GM21619 (cell line): Measurements from ENCODE around the gene CLEC2A.
"Not testable (repeated sequence)": the region's sequence is repeated elsewhere in the genome, so short reads cannot be mapped to it uniquely, and the experiment has no call there.

Experiments used
- ATAC-seq: cut with Tn5 transposase; IDR thresholded peaks from one replicate; pipeline ENCODE4 v1.9.1; 2021; ENCODE audit not compliant: unreplicated experiment

The CLEC2A gene

GRCh38 chr12:9932270-9932669 is at the start of gene CLEC2A:
TSS of gene CLEC2A (minus strand) at chr12:9932370. CDS start at chr12:9932329, 41 bp downstream.
- no peak for ATAC-seq

- no peak for ATAC-seq
Measured at GRCh38 chr12:9980126-9980525, 48.0 kb upstream of the CLEC2A start.

- ATAC-seq, result no peak
Measured at GRCh38 chr12:9977916-9978315, 45.7 kb upstream of the CLEC2A start.

GRCh38 chr12:9976626-9977025 is 44.5 kb upstream of the CLEC2A start:
- not testable (repeated sequence) for ATAC-seq

DNA sequence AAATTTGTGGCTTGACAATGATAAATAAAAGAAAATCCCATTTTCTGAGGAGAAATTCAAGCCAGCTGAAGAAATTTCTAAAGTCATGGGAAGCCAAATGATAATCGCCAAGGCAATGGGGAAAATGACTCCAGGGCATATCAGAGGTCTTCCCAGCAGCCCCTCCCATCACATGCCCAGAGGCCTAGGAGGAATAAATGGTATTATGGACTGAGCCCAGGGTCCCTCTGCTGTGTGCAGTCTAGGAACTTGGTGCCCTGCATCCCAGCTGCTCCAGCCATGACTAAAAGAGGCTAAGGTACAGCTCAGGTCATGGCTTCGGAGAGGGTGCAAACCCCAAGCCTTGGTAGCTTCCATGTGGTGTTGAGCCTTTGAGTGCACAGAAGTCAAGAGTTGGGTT is 43.4 kb upstream of the CLEC2A start:
- no peak for ATAC-seq

- ATAC-seq, result not testable (repeated sequence)
Measured at GRCh38 chr12:9974731-9975130, 42.6 kb upstream of the CLEC2A start.

- no peak for ATAC-seq
Measured at GRCh38 chr12:9973949-9974348, 41.8 kb upstream of the CLEC2A start.

DNA sequence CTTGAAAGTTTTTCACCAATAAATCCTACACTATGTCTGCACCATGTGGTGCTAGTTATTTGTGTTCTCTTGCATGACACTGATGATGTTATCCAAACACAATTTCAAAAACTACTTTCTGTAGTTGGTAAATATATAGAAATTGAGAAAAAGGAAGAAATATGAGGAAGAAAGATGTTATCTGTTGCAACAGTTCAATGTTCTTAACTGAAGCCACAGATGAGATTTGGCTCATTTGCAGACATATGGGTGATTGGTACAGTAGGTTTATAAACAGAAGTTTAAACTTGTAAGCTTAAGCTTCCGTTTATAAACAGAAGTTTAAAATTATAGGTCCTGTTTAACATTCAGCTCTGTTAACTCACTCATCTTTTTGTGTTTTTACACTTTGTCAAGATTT is 39.0 kb upstream of the CLEC2A start, which contains the start of gene CLEC12A:
Gene CLEC12A, plus strand, starts transcription at position 229 of the 400 bp plus-strand sequence. CDS start 188 bp downstream, outside the sequence.
- no peak for ATAC-seq

GRCh38 chr12:9969673-9970072 is 37.5 kb upstream of the CLEC2A start:
- no peak for ATAC-seq

- no peak for ATAC-seq
Measured at GRCh38 chr12:9961901-9962300, 29.7 kb upstream of the CLEC2A start.

GRCh38 chr12:9961106-9961505 is 28.9 kb upstream of the CLEC2A start:
- ATAC-seq, result no peak

DNA sequence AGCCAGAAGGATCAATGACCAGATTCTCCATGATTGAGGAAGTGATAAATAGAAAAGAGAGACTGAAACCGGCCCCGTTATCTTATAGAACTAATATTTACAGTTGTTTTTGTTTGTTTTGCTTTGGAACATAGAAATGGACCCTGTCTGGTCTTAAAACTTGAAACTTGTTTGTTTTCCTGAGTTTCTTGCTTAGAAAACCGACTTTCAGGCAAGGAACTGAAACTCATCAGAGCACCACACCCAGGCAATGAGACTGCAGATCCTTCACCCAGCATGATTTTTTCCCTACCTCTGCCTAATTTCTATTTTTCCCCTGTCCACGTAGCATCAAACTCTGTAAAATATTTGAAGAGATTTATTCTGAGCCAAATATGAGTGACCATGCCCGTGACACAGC is 28.4 kb upstream of the CLEC2A start:
- no peak for ATAC-seq

DNA sequence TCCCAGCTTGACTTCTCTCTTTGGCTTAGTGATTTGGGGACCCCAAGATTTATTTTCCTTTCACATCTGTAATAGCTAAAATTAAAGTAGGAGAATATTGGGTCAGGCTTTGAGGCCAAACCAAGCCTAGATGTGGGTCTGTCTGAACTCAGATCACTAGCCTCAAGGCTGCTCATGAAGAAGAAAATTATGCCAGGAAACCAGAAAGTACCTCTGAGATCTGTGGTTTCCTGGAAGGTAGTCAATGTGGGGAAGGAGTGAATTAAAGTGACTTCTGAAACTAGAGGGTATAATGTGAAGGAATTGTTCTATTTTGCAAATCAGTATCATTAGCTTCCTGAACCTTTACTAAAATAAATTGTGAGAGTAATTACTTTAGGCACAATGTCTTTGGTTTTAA is 25.7 kb upstream of the CLEC2A start:
- no peak for ATAC-seq

- ATAC-seq, result not testable (repeated sequence)
Measured at GRCh38 chr12:9952954-9953729, 21.0 kb upstream of the CLEC2A start.

- peak; percentile 37 for ATAC-seq
Measured at GRCh38 chr12:9951026-9951675, 19.0 kb upstream of the CLEC2A start.

GRCh38 chr12:9948606-9949296 is 16.6 kb upstream of the CLEC2A start:
- ATAC-seq, result peak; percentile 90

- ATAC-seq, result no peak
Measured at GRCh38 chr12:9947674-9948073, 15.5 kb upstream of the CLEC2A start.

DNA sequence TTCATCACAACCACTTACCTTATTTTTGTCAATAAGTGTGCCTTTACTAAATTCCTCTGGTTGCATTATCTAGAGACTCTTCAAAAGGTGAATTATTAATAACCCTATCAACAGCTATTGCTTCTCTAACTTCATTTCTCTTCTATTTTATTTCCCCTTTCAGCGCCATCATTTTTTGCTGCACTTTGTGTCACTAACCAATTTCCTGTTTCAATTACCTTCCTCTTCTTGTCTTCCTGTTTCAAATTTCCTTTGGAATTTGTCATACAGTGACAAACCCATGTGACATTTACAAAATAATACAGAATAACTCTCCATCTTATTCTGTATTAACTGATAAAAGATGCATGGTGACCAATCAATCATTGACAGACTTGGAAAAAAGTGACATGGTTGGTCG is 12.2 kb upstream of the CLEC2A start:
- no peak for ATAC-seq

- no peak for ATAC-seq
Measured at GRCh38 chr12:9943240-9943639, 11.1 kb upstream of the CLEC2A start.

DNA sequence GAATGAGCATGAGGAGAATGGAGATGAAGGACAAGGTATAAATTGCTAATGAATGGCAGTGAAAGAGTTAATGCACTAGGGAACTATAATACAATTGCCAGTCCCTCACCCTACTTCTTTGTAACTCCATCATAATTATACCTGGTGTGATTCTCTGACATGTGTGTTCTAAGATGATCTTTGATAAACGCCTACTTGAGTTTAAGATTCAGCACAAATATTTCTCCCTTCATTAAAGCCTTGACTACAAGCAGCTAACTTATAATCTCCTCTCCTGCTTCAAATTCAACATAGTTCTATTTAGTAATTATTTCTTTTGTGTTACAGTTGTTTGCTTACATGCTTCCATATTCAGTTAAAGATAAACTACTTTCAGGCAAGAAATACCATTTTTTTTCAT is 9.7 kb upstream of the CLEC2A start:
- no peak for ATAC-seq

DNA sequence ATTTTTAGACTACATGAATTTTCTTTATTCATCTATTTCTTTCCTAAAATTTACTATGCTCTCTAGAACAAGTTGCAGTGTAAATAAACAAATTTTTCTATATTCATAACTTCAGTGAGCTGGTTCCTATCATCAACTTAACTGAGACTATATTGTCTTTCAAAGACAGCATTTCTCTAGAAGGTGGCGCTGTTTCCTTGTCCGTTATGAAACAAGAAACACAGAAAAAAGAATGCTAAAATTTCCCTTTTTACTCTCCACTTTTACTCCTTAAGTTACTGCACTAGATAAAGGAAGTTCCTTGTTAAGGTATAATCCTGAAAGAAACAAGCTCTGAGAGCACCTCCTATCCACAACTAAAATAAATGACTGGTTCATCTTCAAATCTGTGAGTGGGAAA is 8.2 kb upstream of the CLEC2A start:
- no peak for ATAC-seq

DNA sequence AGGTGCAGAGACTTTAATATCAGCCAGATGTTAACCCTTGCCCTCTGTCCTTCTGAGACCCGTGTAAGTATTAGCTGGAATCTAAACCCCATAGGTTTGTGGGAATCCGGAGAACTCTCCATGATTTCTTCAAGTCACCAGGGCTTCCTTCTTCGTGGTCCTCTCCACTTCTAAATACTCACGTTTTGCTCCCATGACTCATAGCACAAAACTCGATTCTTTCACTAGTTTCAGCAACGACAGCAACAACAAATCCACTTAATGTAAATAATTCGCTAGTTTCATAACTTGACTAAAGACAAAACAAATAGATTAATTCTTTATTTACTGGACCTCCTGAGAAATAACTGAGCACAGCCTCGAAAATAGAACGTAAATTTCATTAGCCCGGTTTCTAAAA is 4.4 kb upstream of the CLEC2A start:
- no peak for ATAC-seq
